IPS-18a (cell line): ENCODE data around the gene CABYR.
A peak's percentile ranks its signal among the peaks of the same experiment; 100 is the strongest.
"Not testable (repeated sequence)": the region's sequence is repeated elsewhere in the genome, so short reads cannot be mapped to it uniquely, and the experiment has no call there.

Experiments
- H3K27ac ChIP-seq: one replicate; pipeline ENCODE4 v1.5.1; 2013; ENCODE audit warnings: low read length
- H3K27me3 ChIP-seq: one replicate; pipeline ENCODE4 v1.6.1; 2013; ENCODE audit warnings: mild to moderate bottlenecking, low read length; ENCODE audit not compliant: control insufficient read depth, insufficient read depth
- H3K36me3 ChIP-seq: one replicate; pipeline ENCODE4 v1.6.1; 2013; ENCODE audit warnings: low read depth, low read length; ENCODE audit not compliant: control insufficient read depth
- H3K4me1 ChIP-seq: one replicate; pipeline ENCODE4 v1.6.1; 2013; ENCODE audit warnings: low read depth, low read length; ENCODE audit not compliant: control insufficient read depth
- H3K4me3 ChIP-seq: one replicate; pipeline ENCODE4 v1.5.1; 2013; ENCODE audit warnings: low read length
- H3K9ac ChIP-seq: one replicate; pipeline ENCODE4 v1.6.1; 2013; ENCODE audit warnings: mild to moderate bottlenecking, low read length, moderate library complexity
- H3K9me3 ChIP-seq: one replicate; pipeline ENCODE4 v1.6.1; 2013; ENCODE audit warnings: low read depth, low read length; ENCODE audit not compliant: control insufficient read depth

Gene CABYR

GRCh38 chr18:24138409-24138788 lies 463 bp upstream of the CABYR start:
- H3K4me1 ChIP-seq = peaks cover 17% of the 10 kb centered on the region
- H3K9me3 ChIP-seq = no peaks in the 10 kb centered on the region
- H3K9ac ChIP-seq = peak overlapping the region; percentile 48
- H3K4me3 ChIP-seq = peak overlapping the region; percentile 76
- H3K27ac ChIP-seq = peak overlapping the region; percentile 67
- H3K36me3 ChIP-seq = peaks cover under 1% of the 10 kb centered on the region
- H3K27me3 ChIP-seq = no peaks in the 10 kb centered on the region

- Histone ChIP-seq H3K27me3 (no peaks in the 10 kb centered on the region), H3K4me3 (no peak overlapping the region), H3K9ac (no peak overlapping the region), H3K27ac (no peak overlapping the region), H3K4me1 (peaks cover 17% of the 10 kb centered on the region), H3K36me3 (no peaks in the 10 kb centered on the region), H3K9me3 (no peaks in the 10 kb centered on the region)
Observed at GRCh38 chr18:24140697-24141096, 1.8 kb downstream of the CABYR start.

GRCh38 chr18:24142376-24142775 lies 3.5 kb downstream of the CABYR start:
- Histone ChIP-seq H3K4me3 (no peak overlapping the region), H3K4me1 (peaks cover 5% of the 10 kb centered on the region), H3K9me3 (no peaks in the 10 kb centered on the region)

GRCh38 chr18:24149591-24149990 lies 10.7 kb downstream of the CABYR start:
- not testable (repeated sequence) for H3K4me3 ChIP-seq, H3K27ac ChIP-seq, H3K27me3 ChIP-seq, H3K36me3 ChIP-seq, H3K4me1 ChIP-seq, H3K9ac ChIP-seq, H3K9me3 ChIP-seq

More at GRCh38 chr18:24142376-24142775, 3.5 kb downstream of the CABYR start:
- Histone ChIP-seq H3K9ac (no peak overlapping the region), H3K27me3 (no peaks in the 10 kb centered on the region), H3K27ac (no peak overlapping the region), H3K36me3 (no peaks in the 10 kb centered on the region)

- H3K9me3 ChIP-seq = no peaks in the 10 kb centered on the region
- H3K4me3 ChIP-seq = no peak overlapping the region
- no peak overlapping the region for H3K27ac ChIP-seq
Observed at GRCh38 chr18:24153397-24153796, 14.5 kb downstream of the CABYR start.

GRCh38 chr18:24157855-24158254 lies 19.0 kb downstream of the CABYR start:
- no peaks in the 10 kb centered on the region for H3K27me3 ChIP-seq
- peaks cover 51% of the 10 kb centered on the region for H3K36me3 ChIP-seq
- H3K4me1 ChIP-seq = no peaks in the 10 kb centered on the region
- no peak overlapping the region for H3K4me3 ChIP-seq
- no peak overlapping the region for H3K9ac ChIP-seq
- no peaks in the 10 kb centered on the region for H3K9me3 ChIP-seq
- H3K27ac ChIP-seq = no peak overlapping the region

More at GRCh38 chr18:24153397-24153796, 14.5 kb downstream of the CABYR start:
- Histone ChIP-seq H3K27me3 (no peaks in the 10 kb centered on the region), H3K36me3 (peaks cover 13% of the 10 kb centered on the region), H3K4me1 (no peaks in the 10 kb centered on the region), H3K9ac (no peak overlapping the region)

GRCh38 chr18:24160086-24160485 lies 21.2 kb downstream of the CABYR start:
- Histone ChIP-seq H3K4me1 (no peaks in the 10 kb centered on the region), H3K9ac (no peak overlapping the region), H3K27me3 (no peaks in the 10 kb centered on the region), H3K4me3 (no peak overlapping the region), H3K9me3 (no peaks in the 10 kb centered on the region), H3K27ac (no peak overlapping the region), H3K36me3 (peaks cover 68% of the 10 kb centered on the region)

- H3K36me3 ChIP-seq = peaks cover 72% of the 10 kb centered on the region
- no peak overlapping the region for H3K9ac ChIP-seq
- H3K4me1 ChIP-seq = no peaks in the 10 kb centered on the region
- no peak overlapping the region for H3K27ac ChIP-seq
- H3K9me3 ChIP-seq = no peaks in the 10 kb centered on the region
- H3K27me3 ChIP-seq = no peaks in the 10 kb centered on the region
- H3K4me3 ChIP-seq = no peak overlapping the region
Observed at GRCh38 chr18:24161304-24161703, 22.4 kb downstream of the CABYR start.

- Histone ChIP-seq H3K9me3 (no peaks in the 10 kb centered on the region), H3K36me3 (peaks cover 39% of the 10 kb centered on the region), H3K27ac (no peak overlapping the region), H3K4me1 (no peaks in the 10 kb centered on the region), H3K4me3 (no peak overlapping the region), H3K27me3 (no peaks in the 10 kb centered on the region), H3K9ac (no peak overlapping the region)
Observed at GRCh38 chr18:24168496-24168895, 29.6 kb downstream of the CABYR start.

- no peak overlapping the region for H3K9ac ChIP-seq
- H3K4me3 ChIP-seq = no peak overlapping the region
- H3K4me1 ChIP-seq = no peaks in the 10 kb centered on the region
- no peaks in the 10 kb centered on the region for H3K27me3 ChIP-seq
- H3K27ac ChIP-seq = no peak overlapping the region
- no peaks in the 10 kb centered on the region for H3K9me3 ChIP-seq
- peaks cover 30% of the 10 kb centered on the region for H3K36me3 ChIP-seq
Observed at GRCh38 chr18:24170360-24170759, 31.5 kb downstream of the CABYR start.

- Histone ChIP-seq H3K27me3 (no peaks in the 10 kb centered on the region), H3K4me1 (no peaks in the 10 kb centered on the region), H3K27ac (no peak overlapping the region), H3K9ac (no peak overlapping the region), H3K36me3 (peaks cover 12% of the 10 kb centered on the region), H3K4me3 (no peak overlapping the region), H3K9me3 (no peaks in the 10 kb centered on the region)
Observed at GRCh38 chr18:24173997-24174396, 35.1 kb downstream of the CABYR start.

GRCh38 chr18:24176727-24177416 lies 38.0 kb downstream of the CABYR start:
- no peak overlapping the region for H3K27ac ChIP-seq
- H3K27me3 ChIP-seq = no peaks in the 10 kb centered on the region
- H3K4me3 ChIP-seq = no peak overlapping the region
- H3K9me3 ChIP-seq = no peaks in the 10 kb centered on the region
- H3K4me1 ChIP-seq = no peaks in the 10 kb centered on the region
- no peak overlapping the region for H3K9ac ChIP-seq
- peaks cover 9% of the 10 kb centered on the region for H3K36me3 ChIP-seq
